ENCODE results near the gene NPY5R.
A peak's percentile ranks its signal among the peaks of the same experiment; 100 is the strongest.

The NPY5R gene

GRCh38 chr4:163395758-163396157 lies 52.1 kb downstream of the NPY5R start:
- no peaks in the 10 kb centered on the region for H3K4me1 Mint-ChIP-seq (ENCODE audit: low read depth in 2 of 2)
- no peak for ATAC-seq (replicated peaks)
- H3K36me3 Mint-ChIP-seq (ENCODE audit: insufficient read depth), result no peaks in the 10 kb centered on the region
- H3K9me3 Mint-ChIP-seq, result no peaks in the 10 kb centered on the region
- H3K4me3 Mint-ChIP-seq, result peak overlapping the region; percentile 1 to 34
- no peaks in the 10 kb centered on the region for H3K27me3 Mint-ChIP-seq
- H3K27ac Mint-ChIP-seq, result no peak overlapping the region
- no peak for DNase-seq

- ATAC-seq (replicated peaks), result no peak
- no peak for DNase-seq
- Mint-ChIP-seq H3K9me3 (no peaks in the 10 kb centered on the region), H3K4me3 (no peak overlapping the region), H3K27me3 (no peaks in the 10 kb centered on the region), H3K4me1 (ENCODE audit: low read depth in 2 of 2) (no peaks in the 10 kb centered on the region), H3K27ac (no peak overlapping the region), H3K36me3 (ENCODE audit: insufficient read depth) (no peaks in the 10 kb centered on the region)
Observed at GRCh38 chr4:163398238-163398637, 54.5 kb downstream of the NPY5R start.

DNA sequence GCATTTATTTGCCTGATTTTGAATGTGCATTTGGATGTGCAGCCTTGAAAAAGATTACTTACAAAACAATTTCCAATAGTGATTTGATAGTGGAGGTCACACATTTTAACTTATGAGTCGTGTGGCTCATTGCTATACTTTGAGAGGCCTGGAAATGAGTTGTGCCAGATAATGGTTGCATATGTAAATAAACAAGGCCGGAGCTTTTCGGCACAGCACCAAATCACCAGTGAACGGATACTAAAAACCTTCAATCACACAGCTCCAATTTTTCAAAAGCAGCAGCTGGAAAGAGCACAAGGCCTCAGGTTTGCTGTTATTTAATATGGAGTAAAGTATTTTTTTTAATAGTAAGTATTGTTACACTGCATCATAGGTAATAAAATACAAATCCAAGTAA lies 57.2 kb downstream of the NPY5R start:
- no peak for DNase-seq
- no peaks in the 10 kb centered on the region for H3K4me1 Mint-ChIP-seq (ENCODE audit: low read depth in 2 of 2)
- ATAC-seq (replicated peaks), result no peak
- H3K36me3 Mint-ChIP-seq (ENCODE audit: insufficient read depth), result no peaks in the 10 kb centered on the region
- no peaks in the 10 kb centered on the region for H3K9me3 Mint-ChIP-seq
- H3K4me3 Mint-ChIP-seq, result no peak overlapping the region
- peaks cover 0 to 5% of the 10 kb centered on the region in 2 donors for H3K27me3 Mint-ChIP-seq
- H3K27ac Mint-ChIP-seq, result no peak overlapping the region

Data from effector memory CD8-positive, alpha-beta T cell (primary cell).